Panc1 (cell line): ENCODE data around the gene KNCN.

Source experiments
- REST ChIP-seq, 2 experiments: IDR thresholded peaks; 2 replicates each; pipeline ENCODE4 v1.6.1; 2011 to 2012; ENCODE audit warnings: low read depth in 2 of 2, control low read depth in 1 of 2, low read length in 1 of 2, mild to moderate bottlenecking in 1 of 2, moderate library complexity in 1 of 2; ENCODE audit not compliant: insufficient read depth in 1 of 2
- TF ChIP-seq, protein P1 (sequence below): fragments of 450-650 bp; IDR thresholded peaks from 2 replicates; pipeline ENCODE4 v1.5.1; 2017; ENCODE audit warnings: mild to moderate bottlenecking

- TF ChIP-seq, protein P1, sequence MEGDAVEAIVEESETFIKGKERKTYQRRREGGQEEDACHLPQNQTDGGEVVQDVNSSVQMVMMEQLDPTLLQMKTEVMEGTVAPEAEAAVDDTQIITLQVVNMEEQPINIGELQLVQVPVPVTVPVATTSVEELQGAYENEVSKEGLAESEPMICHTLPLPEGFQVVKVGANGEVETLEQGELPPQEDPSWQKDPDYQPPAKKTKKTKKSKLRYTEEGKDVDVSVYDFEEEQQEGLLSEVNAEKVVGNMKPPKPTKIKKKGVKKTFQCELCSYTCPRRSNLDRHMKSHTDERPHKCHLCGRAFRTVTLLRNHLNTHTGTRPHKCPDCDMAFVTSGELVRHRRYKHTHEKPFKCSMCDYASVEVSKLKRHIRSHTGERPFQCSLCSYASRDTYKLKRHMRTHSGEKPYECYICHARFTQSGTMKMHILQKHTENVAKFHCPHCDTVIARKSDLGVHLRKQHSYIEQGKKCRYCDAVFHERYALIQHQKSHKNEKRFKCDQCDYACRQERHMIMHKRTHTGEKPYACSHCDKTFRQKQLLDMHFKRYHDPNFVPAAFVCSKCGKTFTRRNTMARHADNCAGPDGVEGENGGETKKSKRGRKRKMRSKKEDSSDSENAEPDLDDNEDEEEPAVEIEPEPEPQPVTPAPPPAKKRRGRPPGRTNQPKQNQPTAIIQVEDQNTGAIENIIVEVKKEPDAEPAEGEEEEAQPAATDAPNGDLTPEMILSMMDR: no peak
- TF ChIP-seq REST (IDR thresholded peaks at IDR 0.05; ENCODE audit: insufficient read depth in 1 of 2, low read depth in 2 of 2, low read length in 1 of 2): no peak
These were observed 17.7 kb upstream of the KNCN start for GRCh38 chr1:46569116-46569515.
